K562 (cell line): ENCODE measurements around the gene TUBB1. TPM values are rescaled to one million over a fixed set of nuclear protein-coding genes. Genes with fewer than 3 reads are reported as not detected.

ENCODE experiments used
- ATAC-seq: fragments of 200-7000 bp; cut with Tn5 transposase; 3 replicates; pipeline ENCODE4 v1.9.1; 2020; ENCODE audit warnings: moderate library complexity
- BruUV-seq: library from RNA; stranded (reverse); fragments of 400-500 nt; replicated peaks from 2 replicates; lab custom pipeline; 2021; lab: Mats Ljungman, UMichigan
- CTCF ChIA-PET: fragments of 300-600 bp; formaldehyde crosslinking; extraction: SDS; loops from one replicate; lab custom pipeline; 2021; ENCODE audit warnings: low intra/inter-chr PET ratio; lab: Yijun Ruan, JAX
- POLR2A ChIA-PET: fragments of 300-600, 350-650 bp; sonication (Branson Sonifier 250); formaldehyde crosslinking; extraction: SDS; loops from one replicate; lab custom pipeline; 2021; ENCODE audit warnings: antibody characterized with exemption, inconsistent platforms; lab: Yijun Ruan, JAX
- DNase-seq, 4 experiments: peaks; one replicate each; pipeline versions ENCODE4 v3.0.0 to v3.0.0-alpha.2; 2011 to 2018; ENCODE audit warnings: low spot score in 3 of 4, mixed read lengths in 3 of 4; ENCODE audit errors: extremely low read depth in 1 of 4
- FAIRE-seq: peaks from 2 replicates; lab custom pipeline; 2011; peaks lifted over from hg19 to GRCh38; lab: Jason Lieb, UNC
- H2AFZ ChIP-seq: 2 replicates; pipeline ENCODE4 v1.6.0; 2011; ENCODE audit warnings: low read depth, low read length, control low read depth, inconsistent platforms
- H3K27ac ChIP-seq: fragments of 200-600 bp; 3 replicates; pipeline ENCODE4 v1.8.0; 2011; ENCODE audit warnings: low read depth, mild to moderate bottlenecking, control low read depth, inconsistent platforms, low read length, moderate library complexity, mixed read lengths; ENCODE audit errors: extremely low read depth
- H3K27me3 ChIP-seq, 2 experiments: fragments of 300-600 bp in 1 of 2; 2 replicates in 1 of 2; 3 replicates in 1 of 2; pipeline versions ENCODE4 v1.6.0 to v1.8.0; 2011; ENCODE audit warnings: inconsistent platforms in 2 of 2, low read length in 2 of 2, mild to moderate bottlenecking in 1 of 2, mixed read lengths in 1 of 2, moderate library complexity in 1 of 2; ENCODE audit not compliant: control insufficient read depth in 2 of 2, insufficient read depth in 2 of 2
- H3K36me3 ChIP-seq: fragments of 300-600 bp; 3 replicates; pipeline ENCODE4 v1.8.0; 2011; ENCODE audit warnings: mild to moderate bottlenecking, low read length, inconsistent platforms; ENCODE audit not compliant: control insufficient read depth, insufficient read depth
- H3K4me1 ChIP-seq, 2 experiments: fragments of 200-600 bp in 1 of 2; replicated peaks in 1 of 2; 2 replicates in 1 of 2; 3 replicates in 1 of 2; pipeline versions ENCODE4 v1.5.1 to v1.8.0; 2011; ENCODE audit warnings: inconsistent platforms in 2 of 2, low read length in 2 of 2, mild to moderate bottlenecking in 1 of 2, mixed read lengths in 1 of 2, moderate library complexity in 1 of 2; ENCODE audit not compliant: control insufficient read depth in 2 of 2, insufficient read depth in 2 of 2
- H3K4me2 ChIP-seq: 2 replicates; pipeline ENCODE4 v1.6.1; 2011; ENCODE audit warnings: low read length, control low read depth, inconsistent platforms, mixed read lengths; ENCODE audit not compliant: insufficient read depth
- H3K4me3 ChIP-seq: fragments of 200-600 bp; sonication (generic), shearing (Covaris generic); 2 replicates; pipeline ENCODE4 v1.5.1; 2016; ENCODE audit warnings: control low read depth, inconsistent platforms
- H3K79me2 ChIP-seq: fragments of 200-600 bp; 3 replicates; pipeline ENCODE4 v1.8.0; 2011; ENCODE audit warnings: low read length, inconsistent platforms; ENCODE audit not compliant: control insufficient read depth, insufficient read depth
- H3K9ac ChIP-seq, 2 experiments: 2 replicates each; pipeline versions ENCODE4 v1.6.0 to v1.6.1; 2011; ENCODE audit warnings: low read depth in 2 of 2, low read length in 2 of 2, control low read depth in 1 of 2, inconsistent platforms in 1 of 2, mild to moderate bottlenecking in 1 of 2, mixed read lengths in 1 of 2; ENCODE audit not compliant: insufficient read depth in 1 of 2
- H3K9me1 ChIP-seq: one replicate; pipeline ENCODE4 v1.6.0; 2011; ENCODE audit warnings: inconsistent platforms, mild to moderate bottlenecking, low read length, moderate library complexity; ENCODE audit not compliant: control insufficient read depth, insufficient read depth
- H3K9me3 ChIP-seq: replicated peaks from 2 replicates; pipeline ENCODE4 v1.5.1; 2011; ENCODE audit warnings: low read depth, low read length, inconsistent platforms; ENCODE audit not compliant: control insufficient read depth, insufficient read depth
- H4K20me1 ChIP-seq: replicated peaks from 2 replicates; pipeline ENCODE4 v1.6.1; 2011; ENCODE audit warnings: low read length, inconsistent platforms, mixed read lengths; ENCODE audit not compliant: control insufficient read depth, insufficient read depth
- DMBX1 ChIP-seq: fragments of 250-450 bp; sonication (Bioruptor Pico); IDR thresholded peaks from 2 replicates; pipeline ENCODE4 v1.8.0; 2022; ENCODE audit warnings: inconsistent platforms, mild to moderate bottlenecking, moderate library complexity, borderline replicate concordance
- EP300 ChIP-seq: IDR thresholded peaks from 2 replicates; pipeline ENCODE4 v1.6.1; 2012; ENCODE audit warnings: low read length, improper control_type of control experiment
- FOXK2 ChIP-seq, 2 experiments: fragments of 450-650 bp; IDR thresholded peaks in 1 of 2; conservative IDR thresholded peaks in 1 of 2; 2 replicates each; pipeline ENCODE4 v1.6.1; 2016; ENCODE audit warnings: low read depth in 2 of 2, mild to moderate bottlenecking in 1 of 2
- MAZ ChIP-seq, 2 experiments: fragments of 450-650 bp in 1 of 2; sonication (generic) in 1 of 2; formaldehyde crosslinking; IDR thresholded peaks in 1 of 2; conservative IDR thresholded peaks in 1 of 2; 2 replicates each; pipeline versions ENCODE4 v1.4.0 to v1.5.0; 2020; ENCODE audit warnings: mild to moderate bottlenecking in 1 of 2, missing genetic modification reagents in 1 of 2
- POLR2A ChIP-seq: fragments of 450-650 bp; conservative IDR thresholded peaks from 2 replicates; pipeline ENCODE4 v1.6.1; 2016
- POLR2AphosphoS2 ChIP-seq: IDR thresholded peaks from 2 replicates; pipeline ENCODE4 v1.6.1; 2012; ENCODE audit warnings: low read length, improper control_type of control experiment
- POLR2B ChIP-seq: fragments of 450-650 bp; IDR thresholded peaks from 2 replicates; pipeline ENCODE4 v1.6.1; 2018; ENCODE audit warnings: low read depth; ENCODE audit not compliant: partially characterized antibody
- POLR2G ChIP-seq: fragments of 200-400 bp; formaldehyde crosslinking; IDR thresholded peaks from 2 replicates; pipeline ENCODE4 v1.6.1; 2017; ENCODE audit warnings: low read depth, mild to moderate bottlenecking, antibody characterized with exemption, low read length, moderate library complexity
- RBFOX2 ChIP-seq: fragments of 200-400 bp; formaldehyde crosslinking; IDR thresholded peaks from 2 replicates; pipeline ENCODE4 v1.6.1; 2017; ENCODE audit warnings: low read depth, mild to moderate bottlenecking, low read length, moderate library complexity
- SUPT5H ChIP-seq: fragments of 450-650 bp; IDR thresholded peaks from 2 replicates; pipeline ENCODE4 v1.6.1; 2016
- ZNF121 ChIP-seq: sonication (generic); formaldehyde crosslinking; conservative IDR thresholded peaks from 2 replicates; pipeline ENCODE4 v1.8.0; 2022; ENCODE audit warnings: missing genetic modification reagents
- ZNF551 ChIP-seq: fragments of 250-450 bp; sonication (Bioruptor Pico); IDR thresholded peaks from 2 replicates; pipeline ENCODE4 v1.5.0; 2021; ENCODE audit warnings: mild to moderate bottlenecking, moderate library complexity
- WGBS: fragments of 100-300 bp; shearing (Covaris generic); methylation state at CpG from one replicate; pipeline ENCODE4 v1.1.6; 2016; ENCODE audit warnings: low coverage, mixed read lengths; ENCODE audit not compliant: insufficient coverage; ENCODE audit errors: missing lambda C conversion rate; 5-methylcytosine and 5-hydroxymethylcytosine counted together
- in situ Hi-C: fragments of 300-500 bp; cut with MboI; formaldehyde crosslinking; loops from 4 replicates; pipeline ENCODE4 v1.15.0; 2018; ENCODE audit warnings: inconsistent platforms, mixed read lengths
- intact Hi-C: fragments of 100-400 bp; cut with micrococcal nuclease; formaldehyde crosslinking; loops from 2 replicates; pipeline ENCODE4 v1.14.2; 2022
- polyA plus RNA-seq, 8 experiments: library from polyadenylated mRNA; depleted of rRNA in 4 of 8; stranded (reverse) in 5 of 8; unstranded in 3 of 8; fragments of >200 nt; fragmentation: Nextera tagmentation in 2 of 8; fragmentation: Illumina TruSeq in 1 of 8; extraction: Ambion mirVana in 2 of 8; extraction: Trizol in 1 of 8; gene quantifications; 2 replicates each; pipeline versions ENCODE4 v1.2.1 to v1.2.3, GENCODE V29; 2011 to 2014; ENCODE audit warnings: inconsistent platforms in 1 of 8, missing spikeins in 1 of 8
- total RNA-seq, 7 experiments: library from RNA; depleted of rRNA in 6 of 7; stranded (reverse); fragments of >200 nt in 6 of 7; fragmentation: Illumina TruSeq in 2 of 7; extraction: Trizol in 2 of 7; gene quantifications; 2 replicates each; pipeline versions ENCODE4 v1.2.1 to v1.2.3, GENCODE V29; 2011 to 2021; ENCODE audit warnings: low replicate concordance in 1 of 7
- TF ChIP-seq, protein P1 (sequence below), 2 experiments: fragments of 450-650 bp; conservative IDR thresholded peaks; 2 replicates each; pipeline ENCODE4 v1.6.1; 2017; ENCODE audit warnings: mild to moderate bottlenecking in 2 of 2, moderate library complexity in 2 of 2

TUBB1 gene
- total and polyA plus RNA-seq, 9 of the 15 experiments (the other 6 are each of a cell fraction or from before 2014, with no cell fraction given) = 1.5 to 3.9 (median 2.4) TPM

DNA sequence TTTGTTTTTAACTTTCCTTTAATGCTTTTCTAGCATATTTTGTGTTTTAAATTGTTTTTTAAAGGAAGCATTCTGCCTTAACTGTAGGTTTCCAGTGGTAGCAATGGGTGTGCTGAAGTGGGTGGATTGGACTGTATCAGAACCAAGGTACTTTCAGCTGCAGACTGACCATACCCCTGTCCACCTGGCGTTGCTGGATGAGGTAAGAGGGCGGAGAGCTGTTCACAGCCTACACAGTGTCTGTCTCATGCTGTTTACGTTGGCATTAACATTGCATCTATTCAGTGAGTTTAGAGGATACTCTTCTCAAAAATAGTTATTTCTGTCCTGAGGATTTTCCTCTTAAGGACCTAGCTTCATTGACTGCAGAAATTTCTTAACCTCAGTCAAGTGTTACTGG is 26.3 kb upstream of the TUBB1 start (continued):
- TF ChIP-seq DMBX1 = no peak
- TF ChIP-seq FOXK2 (conservative IDR thresholded peaks at IDR 0.05 in 1 of 2, IDR thresholded peaks at IDR 0.05 in 1 of 2; ENCODE audit: low read depth in 2 of 2) = no peak
- TF ChIP-seq, protein P1, sequence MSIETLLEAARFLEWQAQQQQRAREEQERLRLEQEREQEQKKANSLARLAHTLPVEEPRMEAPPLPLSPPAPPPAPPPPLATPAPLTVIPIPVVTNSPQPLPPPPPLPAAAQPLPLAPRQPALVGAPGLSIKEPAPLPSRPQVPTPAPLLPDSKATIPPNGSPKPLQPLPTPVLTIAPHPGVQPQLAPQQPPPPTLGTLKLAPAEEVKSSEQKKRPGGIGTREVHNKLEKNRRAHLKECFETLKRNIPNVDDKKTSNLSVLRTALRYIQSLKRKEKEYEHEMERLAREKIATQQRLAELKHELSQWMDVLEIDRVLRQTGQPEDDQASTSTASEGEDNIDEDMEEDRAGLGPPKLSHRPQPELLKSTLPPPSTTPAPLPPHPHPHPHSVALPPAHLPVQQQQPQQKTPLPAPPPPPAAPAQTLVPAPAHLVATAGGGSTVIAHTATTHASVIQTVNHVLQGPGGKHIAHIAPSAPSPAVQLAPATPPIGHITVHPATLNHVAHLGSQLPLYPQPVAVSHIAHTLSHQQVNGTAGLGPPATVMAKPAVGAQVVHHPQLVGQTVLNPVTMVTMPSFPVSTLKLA (conservative IDR thresholded peaks at IDR 0.05) = no peak
- no peak for TF ChIP-seq EP300

DNA sequence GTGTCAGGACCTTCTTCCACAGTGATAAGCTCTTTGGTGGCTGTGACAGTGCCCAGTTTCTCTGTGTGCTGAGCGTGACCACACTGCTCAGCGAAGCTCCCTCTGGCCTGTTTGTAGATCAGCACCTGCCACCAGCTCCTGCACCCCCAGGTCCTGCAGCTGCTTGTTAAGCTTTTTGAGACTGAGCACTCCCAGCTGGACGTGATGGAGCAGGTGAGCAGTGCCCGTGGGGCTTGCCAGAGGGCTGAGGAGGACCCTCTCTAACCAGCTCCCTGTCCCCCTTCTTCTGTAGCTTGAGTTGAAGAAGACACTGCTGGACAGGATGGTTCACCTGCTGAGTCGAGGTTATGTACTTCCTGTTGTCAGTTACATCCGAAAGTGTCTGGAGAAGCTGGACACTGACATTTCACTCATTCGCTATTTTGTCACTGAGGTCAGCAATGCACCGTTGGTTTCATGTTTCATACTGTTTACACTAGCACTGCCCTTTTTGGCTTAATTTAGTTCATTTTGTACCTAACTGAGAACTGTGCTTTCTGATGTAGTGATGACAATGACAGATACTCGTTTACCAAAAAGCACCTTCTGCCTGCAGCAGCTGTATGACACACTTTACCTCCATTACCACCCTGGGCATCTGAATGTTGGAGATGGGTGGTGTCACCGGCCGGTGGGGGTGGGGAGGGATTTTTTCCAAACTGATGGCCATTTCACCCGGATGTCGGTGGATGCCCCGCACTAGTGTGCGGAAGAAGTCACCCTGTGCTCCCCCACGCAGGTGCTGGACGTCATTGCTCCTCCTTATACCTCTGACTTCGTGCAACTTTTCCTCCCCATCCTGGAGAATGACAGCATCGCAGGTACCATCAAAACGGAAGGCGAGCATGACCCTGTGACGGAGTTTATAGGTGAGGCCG is 25.6 kb upstream of the TUBB1 start:
- H3K27me3 ChIP-seq = no peaks in the 10 kb centered on the region
- in situ Hi-C loops (no loop called here), intact Hi-C loops (no loop called here)
- WGBS = 91% methylated on average over 23 of the region's 23 CpGs
- H3K4me1 ChIP-seq = peaks cover 0 to 7% of the 10 kb centered on the region in 2 experiments; a peak in 1 of 5 replicates
- ATAC-seq (no peak; the same call in 2 of the 3 replicates), FAIRE-seq (no peak), DNase-seq (no peak)
- H3K9ac ChIP-seq = no peak overlapping the region
- peaks cover 94% of the 10 kb centered on the region for H3K36me3 ChIP-seq
- no peak overlapping the region for H2AFZ ChIP-seq
- no peak overlapping the region for H3K4me2 ChIP-seq
- no peaks in the 10 kb centered on the region for H3K79me2 ChIP-seq
- H3K27ac ChIP-seq = no peak overlapping the region
- H3K9me3 ChIP-seq = no peaks in the 10 kb centered on the region
- no peak overlapping the region for H3K4me3 ChIP-seq
- ChIA-PET POLR2A (interaction anchor here (0.6 to 4.0 kb wide), 8 partner anchors 11 to 39 kb away, joined by 3 to 29 read pairs (median 3); partner anchors contain the start of genes ATP5F1E, NELFCD and TUBB1), CTCF (no interaction called here)
- TF ChIP-seq POLR2B (peak; percentile 12), POLR2AphosphoS2 (0 out of 2 replicates have a peak, but pooled peaks have one; percentile 49), SUPT5H (0 out of 2 replicates have a peak, but pooled peaks have one; percentile 27), POLR2A (0 out of 2 replicates have a peak, but pooled peaks have one; percentile 15), MAZ (CRISPR knock-in tag; conservative IDR thresholded peaks at IDR 0.05 in 1 of 2, IDR thresholded peaks at IDR 0.05 in 1 of 2) (no peak), POLR2G (peak; percentile 49; the same call in 1 of the 2 replicates), ZNF551 (no peak), RBFOX2 (0 out of 2 replicates have a peak, but pooled peaks have one; percentile 12), ZNF121 (CRISPR knock-in tag) (no peak)
- no peaks in the 10 kb centered on the region for H3K9me1 ChIP-seq
- BruUV-seq = no TSS peak
- 0 out of 2 replicates have a peak, but pooled peaks cover 4% of the 10 kb centered on the region for H4K20me1 ChIP-seq
